H1 (cell line): Measurements from ENCODE around the gene MAGOHB. TPM values are rescaled to one million over a fixed set of nuclear protein-coding genes. Genes with fewer than 3 reads are reported as not detected.
A peak's percentile ranks its signal among the peaks of the same experiment; 100 is the strongest.
"Not testable (repeated sequence)": the region's sequence is repeated elsewhere in the genome, so short reads cannot be mapped to it uniquely, and the experiment has no call there.

Experiments
- CTCF ChIA-PET: fragments of 300-600 bp; sonication (Branson Sonifier 250); formaldehyde crosslinking; loops from one replicate; lab custom pipeline; 2021; ENCODE audit not compliant: partially characterized antibody; lab: Charles Lee
- POLR2A ChIA-PET: fragments of 300-600 bp; sonication (Branson Sonifier 250); formaldehyde crosslinking; loops from one replicate; lab custom pipeline; 2021; ENCODE audit warnings: inconsistent platforms; ENCODE audit not compliant: partially characterized antibody; lab: Charles Lee
- DNase-seq, 2 experiments: peaks; one replicate each; pipeline versions ENCODE4 v3.0.0 to v3.0.0-alpha.2; 2010 to 2022; ENCODE audit warnings: low spot score in 2 of 2, low read depth in 1 of 2, mixed read lengths in 1 of 2
- FAIRE-seq: peaks from 2 replicates; lab custom pipeline; 2011; peaks lifted over from hg19 to GRCh38; lab: Jason Lieb, UNC
- H2AFZ ChIP-seq: 2 replicates; pipeline ENCODE4 v1.8.1; 2012; ENCODE audit warnings: low read length, inconsistent platforms
- H2AK5ac ChIP-seq: 2 replicates; pipeline ENCODE4 v1.6.1; 2013; ENCODE audit warnings: low read depth, low read length
- H2BK120ac ChIP-seq: replicated peaks from 2 replicates; pipeline ENCODE3; 2013; ENCODE audit warnings: low read depth, low read length, inconsistent platforms
- H2BK12ac ChIP-seq: 2 replicates; pipeline ENCODE4 v1.6.1; 2013; ENCODE audit warnings: low read depth, low read length
- H2BK15ac ChIP-seq: 2 replicates; pipeline ENCODE4 v1.6.1; 2013; ENCODE audit warnings: low read length
- H2BK20ac ChIP-seq: 2 replicates; pipeline ENCODE4 v1.6.1; 2013; ENCODE audit warnings: low read length
- H2BK5ac ChIP-seq: 2 replicates; pipeline ENCODE4 v1.6.1; 2013; ENCODE audit warnings: low read depth, low read length
- H3K14ac ChIP-seq: 2 replicates; pipeline ENCODE4 v1.6.1; 2013; ENCODE audit warnings: inconsistent platforms; ENCODE audit not compliant: insufficient read length
- H3K18ac ChIP-seq: 2 replicates; pipeline ENCODE4 v1.6.1; 2013; ENCODE audit warnings: low read length; ENCODE audit errors: extremely low read depth
- H3K23ac ChIP-seq: 2 replicates; pipeline ENCODE4 v1.6.1; 2013; ENCODE audit warnings: inconsistent platforms; ENCODE audit not compliant: insufficient read length
- H3K23me2 ChIP-seq: 2 replicates; pipeline ENCODE4 v1.6.1; 2013; ENCODE audit warnings: low read depth, low read length
- H3K27ac ChIP-seq: 2 replicates; pipeline ENCODE4 v1.6.1; 2011; ENCODE audit warnings: low read depth, low read length, inconsistent platforms
- H3K27me3 ChIP-seq, 4 experiments: replicated peaks in 1 of 4; 1 replicate in 1 of 4; 2 replicates in 3 of 4; pipeline versions ENCODE4 v1.6.1 to v1.8.1; 2011 to 2013; ENCODE audit warnings: low read length in 3 of 4, mild to moderate bottlenecking in 3 of 4, inconsistent platforms in 2 of 4, mixed read lengths in 2 of 4, moderate library complexity in 1 of 4; ENCODE audit not compliant: control insufficient read depth in 3 of 4, insufficient read depth in 3 of 4; ENCODE audit errors: extremely low read depth in 1 of 4
- H3K36me3 ChIP-seq, 4 experiments: 2 replicates each; pipeline versions ENCODE4 v1.6.1 to v1.8.1; 2011 to 2013; ENCODE audit warnings: mild to moderate bottlenecking in 4 of 4, low read length in 3 of 4, moderate library complexity in 2 of 4, control low read depth in 1 of 4, inconsistent platforms in 1 of 4; ENCODE audit not compliant: insufficient read depth in 4 of 4, control insufficient read depth in 2 of 4
- H3K4ac ChIP-seq: replicated peaks from 2 replicates; pipeline ENCODE3; 2013; ENCODE audit warnings: low read length, low read depth, mixed read lengths, inconsistent platforms; ENCODE audit not compliant: insufficient read length
- H3K4me1 ChIP-seq, 4 experiments: replicated peaks in 1 of 4; 1 replicate in 1 of 4; 2 replicates in 3 of 4; pipeline versions ENCODE4 v1.6.1 to v1.8.1; 2011 to 2013; ENCODE audit warnings: low read length in 3 of 4, inconsistent platforms in 2 of 4, mixed read lengths in 1 of 4; ENCODE audit not compliant: insufficient read depth in 4 of 4, control insufficient read depth in 3 of 4
- H3K4me2 ChIP-seq, 2 experiments: 2 replicates each; pipeline versions ENCODE4 v1.6.1 to v1.8.1; 2011 to 2013; ENCODE audit warnings: low read depth in 2 of 2, low read length in 2 of 2, control low read depth in 1 of 2, inconsistent platforms in 1 of 2, mild to moderate bottlenecking in 1 of 2; ENCODE audit not compliant: insufficient read depth in 1 of 2
- H3K4me3 ChIP-seq, 4 experiments: fragments of 200-600, 300-600 bp in 1 of 4; sonication (generic), shearing (Covaris generic), sonication (Bioruptor Twin) in 1 of 4; 2 replicates each; pipeline versions ENCODE4 v1.5.1 to v1.8.1; 2011 to 2016; ENCODE audit warnings: low read length in 4 of 4, low read depth in 3 of 4, control low read depth in 2 of 4, inconsistent platforms in 2 of 4, mild to moderate bottlenecking in 2 of 4, mixed read lengths in 1 of 4, moderate library complexity in 1 of 4; ENCODE audit not compliant: insufficient read depth in 2 of 4; ENCODE audit errors: extremely low read depth in 1 of 4
- H3K56ac ChIP-seq: replicated peaks from 2 replicates; pipeline ENCODE3; 2013; ENCODE audit warnings: low read depth, mild to moderate bottlenecking, mixed read lengths, low read length, inconsistent platforms; ENCODE audit not compliant: insufficient read length
- H3K79me1 ChIP-seq: 2 replicates; pipeline ENCODE4 v1.6.1; 2013; ENCODE audit warnings: low read depth, low read length, control low read depth
- H3K79me2 ChIP-seq, 2 experiments: 2 replicates each; pipeline versions ENCODE4 v1.6.1 to v1.8.1; 2012 to 2013; ENCODE audit warnings: low read length in 2 of 2, mild to moderate bottlenecking in 2 of 2, inconsistent platforms in 1 of 2; ENCODE audit not compliant: insufficient read depth in 2 of 2, control insufficient read depth in 1 of 2
- H3K9ac ChIP-seq, 4 experiments: replicated peaks in 1 of 4; 1 replicate in 1 of 4; 2 replicates in 3 of 4; pipeline versions ENCODE4 v1.6.1 to v1.8.1; 2011 to 2013; ENCODE audit warnings: low read depth in 3 of 4, low read length in 3 of 4, control low read depth in 2 of 4, mild to moderate bottlenecking in 2 of 4, moderate library complexity in 2 of 4, inconsistent platforms in 1 of 4; ENCODE audit errors: extremely low read depth in 1 of 4
- H3K9me3 ChIP-seq, 2 experiments: 2 replicates each; pipeline versions ENCODE4 v1.6.1 to v1.8.1; 2012 to 2013; ENCODE audit warnings: mild to moderate bottlenecking in 2 of 2, moderate library complexity in 2 of 2, control low read depth in 1 of 2, inconsistent platforms in 1 of 2, low read depth in 1 of 2, low read length in 1 of 2, mixed read lengths in 1 of 2; ENCODE audit not compliant: insufficient read depth in 2 of 2
- H4K20me1 ChIP-seq, 2 experiments: replicated peaks in 1 of 2; 2 replicates each; pipeline versions ENCODE3 to v1.8.1; 2011 to 2013; ENCODE audit warnings: inconsistent platforms in 2 of 2, low read length in 2 of 2, mild to moderate bottlenecking in 1 of 2; ENCODE audit not compliant: insufficient read depth in 2 of 2, control insufficient read depth in 1 of 2
- H4K5ac ChIP-seq: 2 replicates; pipeline ENCODE4 v1.6.1; 2013; ENCODE audit warnings: low read length, low read depth, mixed read lengths, inconsistent platforms; ENCODE audit not compliant: insufficient read length
- H4K8ac ChIP-seq: 2 replicates; pipeline ENCODE4 v1.8.0; 2013; ENCODE audit warnings: mild to moderate bottlenecking, moderate library complexity, low read length, inconsistent platforms; ENCODE audit not compliant: insufficient read depth; ENCODE audit errors: extremely low read depth
- H4K91ac ChIP-seq: replicated peaks from 2 replicates; pipeline ENCODE3; 2013; ENCODE audit warnings: low read length, mixed read lengths, inconsistent platforms; ENCODE audit not compliant: insufficient read length
- HDAC6 ChIP-seq: IDR thresholded peaks from one replicate; pipeline ENCODE4 v1.7.1; 2012; ENCODE audit warnings: low read depth, mild to moderate bottlenecking, inconsistent platforms, low read length, moderate library complexity
- RBBP5 ChIP-seq: IDR thresholded peaks from 2 replicates; pipeline ENCODE4 v1.7.1; 2012; ENCODE audit warnings: low read depth, mild to moderate bottlenecking, inconsistent platforms, low read length, moderate library complexity, borderline replicate concordance
- WGBS, 2 experiments: shearing (Covaris generic) in 1 of 2; methylation state at CpG; one replicate each; pipeline versions ENCODE4 v1.1.6 to v1.1.7; 2013 to 2015; ENCODE audit warnings: low lambda C conversion rate in 2 of 2, mixed read lengths in 2 of 2, inconsistent platforms in 1 of 2, low coverage in 1 of 2, missing lambda C conversion rate in 1 of 2; ENCODE audit not compliant: insufficient replicate concordance in 2 of 2, insufficient coverage in 1 of 2, insufficient read length in 1 of 2; ENCODE audit errors: extremely low coverage in 1 of 2, missing lambda C conversion rate in 1 of 2; 5-methylcytosine and 5-hydroxymethylcytosine counted together
- polyA plus RNA-seq, 7 experiments: library from polyadenylated mRNA; depleted of rRNA in 3 of 7; stranded (reverse) in 5 of 7; unstranded in 2 of 7; fragments of >200 nt in 5 of 7; fragments of 200-250 nt in 2 of 7; gene quantifications; 1 replicate in 5 of 7; 2 replicates in 1 of 7; 4 replicates in 1 of 7; pipeline versions ENCODE4 v1.2.1 to v1.2.3, GENCODE V29; 2011 to 2013; ENCODE audit warnings: missing spikeins in 2 of 7, mixed read lengths in 2 of 7
- total RNA-seq: library from RNA; stranded (reverse); fragmentation: NEBNext Ultra II Directional; extraction: Animal tissue kit (Norgen Biotek cat#: 25700); gene quantifications from 2 replicates; pipeline ENCODE4 v1.2.1, GENCODE V29; 2021

Gene MAGOHB
- total and polyA plus RNA-seq, 2 of the 8 experiments (the other 6 are each of a cell fraction or from before 2014, with no cell fraction given), result 21.5 to 53.7 TPM

GRCh38 chr12:10574307-10574706, 39.1 kb downstream of the MAGOHB start (continued):
- TF ChIP-seq RBBP5 (no peak), HDAC6 (no peak)
- TF ChIP-seq, all 59 proteins: peak for 0

- H3K9ac ChIP-seq, H3K4me2 ChIP-seq, H3K56ac ChIP-seq, H3K14ac ChIP-seq, H3K27me3 ChIP-seq, H2BK20ac ChIP-seq, H2BK15ac ChIP-seq, H4K8ac ChIP-seq, H3K9me3 ChIP-seq, H3K4me1 ChIP-seq, CTCF ChIA-PET, H3K4me3 ChIP-seq, H3K27ac ChIP-seq, DNase-seq, H3K79me2 ChIP-seq, H3K18ac ChIP-seq, H2AK5ac ChIP-seq, POLR2A ChIA-PET, H3K23ac ChIP-seq, H2BK120ac ChIP-seq, H2BK12ac ChIP-seq, H4K5ac ChIP-seq, H2AFZ ChIP-seq, H3K79me1 ChIP-seq, H4K91ac ChIP-seq, H3K4ac ChIP-seq, H4K20me1 ChIP-seq, FAIRE-seq, H3K36me3 ChIP-seq, H3K23me2 ChIP-seq: not testable (repeated sequence)
- 91% methylated on average over 3 of the region's 3 CpGs; no CpG with 5 or more reads in 1 of the 2 experiments for WGBS, 2 experiments
- H2BK5ac ChIP-seq, result peak overlapping the region; percentile 56; the same call in 1 of the 2 replicates
Measured at GRCh38 chr12:10572021-10572490, 41.4 kb downstream of the MAGOHB start.
